ENCODE data around the gene PHACTR3. TPM values are rescaled to one million over a fixed set of nuclear protein-coding genes. Genes with fewer than 3 reads are reported as not detected.

The PHACTR3 gene
- total RNA-seq, 1 experiment from 2014 or later = not detected

DNA sequence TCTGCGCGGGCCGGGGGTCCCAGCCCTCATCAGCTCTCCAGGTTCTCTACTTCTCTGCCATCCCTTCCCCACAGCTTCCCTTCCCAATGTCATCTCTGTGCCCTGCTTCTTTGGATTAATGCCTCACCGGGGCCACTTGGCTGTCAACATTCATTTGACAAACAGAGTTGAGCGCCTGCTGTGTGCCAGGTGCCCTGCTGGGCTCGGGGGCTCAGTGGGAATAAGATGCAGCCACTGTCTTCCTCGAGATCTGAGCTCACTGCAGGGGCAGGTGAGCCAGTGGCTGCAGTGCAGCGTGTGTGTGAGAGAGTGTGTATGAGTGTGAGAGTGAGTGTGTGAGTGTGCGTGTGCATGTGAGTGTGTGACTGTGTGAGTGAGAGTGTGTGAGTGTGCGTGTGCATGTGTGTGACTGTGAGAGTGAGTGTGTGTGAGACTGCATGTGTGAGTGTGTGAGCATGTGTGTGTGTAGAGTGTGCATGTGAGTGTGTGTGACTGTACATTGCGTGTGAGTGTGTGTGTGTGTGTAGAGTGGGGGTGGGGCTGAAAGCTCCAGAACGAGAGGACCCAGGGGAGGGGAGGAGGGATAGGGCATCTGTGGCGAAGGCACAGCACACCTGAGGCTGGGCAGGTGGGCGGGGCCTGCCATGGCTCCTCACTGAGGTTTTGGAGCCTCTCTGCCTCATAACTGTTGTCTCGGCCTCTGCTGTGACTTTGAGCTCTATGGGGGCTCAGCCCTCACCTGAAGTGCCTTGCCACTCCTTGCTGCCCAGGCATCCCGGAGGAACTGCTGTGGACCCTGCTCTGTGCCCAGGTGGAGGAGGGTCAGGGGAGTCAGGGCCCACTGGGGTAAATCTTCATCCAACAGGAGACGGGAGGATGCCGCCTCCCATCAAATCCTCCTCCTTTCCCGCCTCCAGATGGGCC is 36.5 kb upstream of the PHACTR3 start:
- no peak overlapping the region for H3K9ac ChIP-seq (ENCODE audit: low read length)
- no peak overlapping the region for H2AFZ ChIP-seq (ENCODE audit: low read depth, low read length, poor library complexity, severe bottlenecking)
- ChIA-PET CTCF (no interaction called here), RAD21 (ENCODE audit: low non-redundant PET in 1 of 2, low total read pairs in 2 of 2, uncharacterized antibody in 2 of 2, unreplicated experiment in 2 of 2) (no interaction called here), POLR2A (no interaction called here)
- no peaks in the 10 kb centered on the region for H3K9me2 ChIP-seq (ENCODE audit: insufficient read depth)
- BruUV-seq (replicated peaks) = no TSS peak
- TF ChIP-seq SP1 (IDR thresholded peaks at IDR 0.05; ENCODE audit: low read depth) (no peak), JUND (IDR thresholded peaks at IDR 0.05) (no peak), CEBPB (IDR thresholded peaks at IDR 0.05; ENCODE audit: low read depth) (no peak), CBX3 (IDR thresholded peaks at IDR 0.05; ENCODE audit: low read depth) (no peak), YY1 (IDR thresholded peaks at IDR 0.05; ENCODE audit: extremely low read depth, insufficient replicate concordance, low read depth, low read length) (no peak), SIN3A (IDR thresholded peaks at IDR 0.05; ENCODE audit: low read depth) (no peak), EGR1 (IDR thresholded peaks at IDR 0.05; ENCODE audit: low read depth) (no peak)
- TF ChIP-seq, protein P1, sequence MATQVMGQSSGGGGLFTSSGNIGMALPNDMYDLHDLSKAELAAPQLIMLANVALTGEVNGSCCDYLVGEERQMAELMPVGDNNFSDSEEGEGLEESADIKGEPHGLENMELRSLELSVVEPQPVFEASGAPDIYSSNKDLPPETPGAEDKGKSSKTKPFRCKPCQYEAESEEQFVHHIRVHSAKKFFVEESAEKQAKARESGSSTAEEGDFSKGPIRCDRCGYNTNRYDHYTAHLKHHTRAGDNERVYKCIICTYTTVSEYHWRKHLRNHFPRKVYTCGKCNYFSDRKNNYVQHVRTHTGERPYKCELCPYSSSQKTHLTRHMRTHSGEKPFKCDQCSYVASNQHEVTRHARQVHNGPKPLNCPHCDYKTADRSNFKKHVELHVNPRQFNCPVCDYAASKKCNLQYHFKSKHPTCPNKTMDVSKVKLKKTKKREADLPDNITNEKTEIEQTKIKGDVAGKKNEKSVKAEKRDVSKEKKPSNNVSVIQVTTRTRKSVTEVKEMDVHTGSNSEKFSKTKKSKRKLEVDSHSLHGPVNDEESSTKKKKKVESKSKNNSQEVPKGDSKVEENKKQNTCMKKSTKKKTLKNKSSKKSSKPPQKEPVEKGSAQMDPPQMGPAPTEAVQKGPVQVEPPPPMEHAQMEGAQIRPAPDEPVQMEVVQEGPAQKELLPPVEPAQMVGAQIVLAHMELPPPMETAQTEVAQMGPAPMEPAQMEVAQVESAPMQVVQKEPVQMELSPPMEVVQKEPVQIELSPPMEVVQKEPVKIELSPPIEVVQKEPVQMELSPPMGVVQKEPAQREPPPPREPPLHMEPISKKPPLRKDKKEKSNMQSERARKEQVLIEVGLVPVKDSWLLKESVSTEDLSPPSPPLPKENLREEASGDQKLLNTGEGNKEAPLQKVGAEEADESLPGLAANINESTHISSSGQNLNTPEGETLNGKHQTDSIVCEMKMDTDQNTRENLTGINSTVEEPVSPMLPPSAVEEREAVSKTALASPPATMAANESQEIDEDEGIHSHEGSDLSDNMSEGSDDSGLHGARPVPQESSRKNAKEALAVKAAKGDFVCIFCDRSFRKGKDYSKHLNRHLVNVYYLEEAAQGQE (IDR thresholded peaks at IDR 0.05; ENCODE audit: low read depth) = no peak
- 0 out of 4 replicates have a peak, but pooled peaks cover 0 to 2% of the 10 kb centered on the region in 2 experiments for H3K4me1 ChIP-seq (ENCODE audit: control insufficient read depth in 1 of 2, insufficient read depth in 2 of 2, low read length in 2 of 2)
- H3K27ac ChIP-seq (ENCODE audit: low read depth, low read length) = no peak overlapping the region
- H4K20me1 ChIP-seq (ENCODE audit: insufficient read depth) = no peaks in the 10 kb centered on the region
- H3K36me3 ChIP-seq (ENCODE audit: control insufficient read depth in 1 of 2, insufficient read depth in 2 of 2, low read length in 2 of 2) = no peaks in the 10 kb centered on the region
- H3K79me2 ChIP-seq (ENCODE audit: insufficient read depth, low read length) = no peaks in the 10 kb centered on the region
- no peak overlapping the region for H3K4me3 ChIP-seq (replicated peaks in 1 of 2; ENCODE audit: low read depth in 1 of 2, low read length in 2 of 2)
- H3K4me2 ChIP-seq (ENCODE audit: low read length) = no peak overlapping the region
- no peaks in the 10 kb centered on the region for H3K9me3 ChIP-seq (ENCODE audit: control insufficient read depth in 1 of 2, insufficient read depth in 1 of 2, low read depth in 1 of 2, low read length in 2 of 2)
- intact Hi-C loops (cut with micrococcal nuclease) = no loop called here
- peaks cover 11% of the 10 kb centered on the region; the same call in 1 of the 2 replicates for H3K27me3 ChIP-seq (ENCODE audit: insufficient read depth, low read length)
- no peak for DNase-seq (ENCODE audit: low read depth, low spot score)
- ATAC-seq = no peak

Measured in HCT116 (cell line).